Measurements from ENCODE around the gene SNX32.

SNX32 gene

DNA sequence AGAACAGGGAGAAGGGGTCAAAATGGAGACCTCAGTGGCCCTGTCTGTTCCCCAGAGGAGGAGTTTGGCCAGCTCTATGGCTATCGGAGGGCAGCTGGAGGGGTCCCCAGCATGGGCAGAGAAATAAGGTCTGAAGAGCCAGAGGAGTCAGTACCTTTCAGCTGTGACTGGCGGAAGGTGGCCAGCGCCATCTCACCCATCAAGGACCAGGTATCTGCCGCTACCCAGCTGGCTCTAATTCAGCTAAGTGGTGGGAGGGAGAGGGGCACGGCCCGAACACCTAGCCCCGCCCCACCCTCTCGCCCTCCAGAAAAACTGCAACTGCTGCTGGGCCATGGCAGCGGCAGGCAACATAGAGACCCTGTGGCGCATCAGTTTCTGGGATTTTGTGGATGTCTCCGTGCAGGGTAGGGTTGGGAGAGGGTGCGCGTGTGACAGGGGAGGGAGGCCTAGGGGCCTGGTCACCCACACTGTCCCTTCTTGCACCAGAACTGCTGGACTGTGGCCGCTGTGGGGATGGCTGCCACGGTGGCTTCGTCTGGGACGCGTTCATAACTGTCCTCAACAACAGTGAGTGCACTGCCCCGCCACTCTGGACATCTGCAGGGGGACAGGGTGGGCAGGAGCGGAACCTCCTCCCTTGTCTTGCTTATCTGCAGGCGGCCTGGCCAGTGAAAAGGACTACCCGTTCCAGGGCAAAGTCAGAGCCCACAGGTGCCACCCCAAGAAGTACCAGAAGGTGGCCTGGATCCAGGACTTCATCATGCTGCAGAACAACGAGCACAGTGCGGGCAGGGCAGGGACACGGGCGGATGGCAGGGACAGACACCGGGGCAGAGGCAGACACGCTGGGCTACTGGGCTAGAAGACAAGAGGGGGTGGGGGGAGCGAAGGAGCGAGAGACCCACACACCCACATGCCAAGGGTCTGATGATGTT is 48.6 kb downstream of the SNX32 start:
- no peak overlapping the region for H3K4me3 ChIP-seq (ENCODE audit: low read depth in 1 of 2, low read length in 1 of 2)
- peaks cover 18 to 33% of the 10 kb centered on the region in 2 experiments for H3K4me1 ChIP-seq (ENCODE audit: control insufficient read depth in 1 of 2, insufficient read depth in 1 of 2, low read depth in 1 of 2, low read length in 1 of 2)
- H3K27ac ChIP-seq: no peak overlapping the region
- no peaks in the 10 kb centered on the region for H3K27me3 ChIP-seq
- TF ChIP-seq, protein P1, sequence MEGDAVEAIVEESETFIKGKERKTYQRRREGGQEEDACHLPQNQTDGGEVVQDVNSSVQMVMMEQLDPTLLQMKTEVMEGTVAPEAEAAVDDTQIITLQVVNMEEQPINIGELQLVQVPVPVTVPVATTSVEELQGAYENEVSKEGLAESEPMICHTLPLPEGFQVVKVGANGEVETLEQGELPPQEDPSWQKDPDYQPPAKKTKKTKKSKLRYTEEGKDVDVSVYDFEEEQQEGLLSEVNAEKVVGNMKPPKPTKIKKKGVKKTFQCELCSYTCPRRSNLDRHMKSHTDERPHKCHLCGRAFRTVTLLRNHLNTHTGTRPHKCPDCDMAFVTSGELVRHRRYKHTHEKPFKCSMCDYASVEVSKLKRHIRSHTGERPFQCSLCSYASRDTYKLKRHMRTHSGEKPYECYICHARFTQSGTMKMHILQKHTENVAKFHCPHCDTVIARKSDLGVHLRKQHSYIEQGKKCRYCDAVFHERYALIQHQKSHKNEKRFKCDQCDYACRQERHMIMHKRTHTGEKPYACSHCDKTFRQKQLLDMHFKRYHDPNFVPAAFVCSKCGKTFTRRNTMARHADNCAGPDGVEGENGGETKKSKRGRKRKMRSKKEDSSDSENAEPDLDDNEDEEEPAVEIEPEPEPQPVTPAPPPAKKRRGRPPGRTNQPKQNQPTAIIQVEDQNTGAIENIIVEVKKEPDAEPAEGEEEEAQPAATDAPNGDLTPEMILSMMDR (IDR thresholded peaks at IDR 0.05): no peak
- H3K36me3 ChIP-seq: peaks cover 25% of the 10 kb centered on the region
- no peaks in the 10 kb centered on the region for H3K9me3 ChIP-seq

DNA sequence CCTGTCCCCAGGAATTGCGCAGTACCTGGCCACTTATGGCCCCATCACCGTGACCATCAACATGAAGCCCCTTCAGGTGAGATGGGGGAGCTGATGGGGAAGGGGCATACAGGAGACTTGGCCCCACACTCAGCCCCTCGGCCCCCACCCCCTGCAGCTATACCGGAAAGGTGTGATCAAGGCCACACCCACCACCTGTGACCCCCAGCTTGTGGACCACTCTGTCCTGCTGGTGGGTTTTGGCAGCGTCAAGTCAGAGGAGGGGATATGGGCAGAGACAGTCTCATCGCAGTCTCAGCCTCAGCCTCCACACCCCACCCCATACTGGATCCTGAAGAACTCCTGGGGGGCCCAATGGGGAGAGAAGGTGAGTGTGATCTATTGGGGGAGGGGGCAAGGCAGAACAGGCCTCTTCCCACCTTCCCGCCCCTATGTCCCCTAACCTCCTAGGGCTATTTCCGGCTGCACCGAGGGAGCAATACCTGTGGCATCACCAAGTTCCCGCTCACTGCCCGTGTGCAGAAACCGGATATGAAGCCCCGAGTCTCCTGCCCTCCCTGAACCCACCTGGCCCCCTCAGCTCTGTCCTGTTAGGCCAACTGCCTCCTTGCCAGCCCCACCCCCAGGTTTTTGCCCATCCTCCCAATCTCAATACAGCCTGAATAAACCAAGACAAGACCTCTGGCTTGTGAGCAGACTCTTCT is 49.4 kb downstream of the SNX32 start:
- Histone ChIP-seq H3K9me3 (no peaks in the 10 kb centered on the region), H3K4me1 (ENCODE audit: control insufficient read depth in 1 of 2, insufficient read depth in 1 of 2, low read depth in 1 of 2, low read length in 1 of 2) (peaks cover 25 to 41% of the 10 kb centered on the region in 2 experiments), H3K27ac (no peak overlapping the region), H3K27me3 (no peaks in the 10 kb centered on the region), H3K4me3 (ENCODE audit: low read depth in 1 of 2, low read length in 1 of 2) (no peak overlapping the region), H3K36me3 (peaks cover 25% of the 10 kb centered on the region)
- TF ChIP-seq, protein P1 (IDR thresholded peaks at IDR 0.05): no peak

DNA sequence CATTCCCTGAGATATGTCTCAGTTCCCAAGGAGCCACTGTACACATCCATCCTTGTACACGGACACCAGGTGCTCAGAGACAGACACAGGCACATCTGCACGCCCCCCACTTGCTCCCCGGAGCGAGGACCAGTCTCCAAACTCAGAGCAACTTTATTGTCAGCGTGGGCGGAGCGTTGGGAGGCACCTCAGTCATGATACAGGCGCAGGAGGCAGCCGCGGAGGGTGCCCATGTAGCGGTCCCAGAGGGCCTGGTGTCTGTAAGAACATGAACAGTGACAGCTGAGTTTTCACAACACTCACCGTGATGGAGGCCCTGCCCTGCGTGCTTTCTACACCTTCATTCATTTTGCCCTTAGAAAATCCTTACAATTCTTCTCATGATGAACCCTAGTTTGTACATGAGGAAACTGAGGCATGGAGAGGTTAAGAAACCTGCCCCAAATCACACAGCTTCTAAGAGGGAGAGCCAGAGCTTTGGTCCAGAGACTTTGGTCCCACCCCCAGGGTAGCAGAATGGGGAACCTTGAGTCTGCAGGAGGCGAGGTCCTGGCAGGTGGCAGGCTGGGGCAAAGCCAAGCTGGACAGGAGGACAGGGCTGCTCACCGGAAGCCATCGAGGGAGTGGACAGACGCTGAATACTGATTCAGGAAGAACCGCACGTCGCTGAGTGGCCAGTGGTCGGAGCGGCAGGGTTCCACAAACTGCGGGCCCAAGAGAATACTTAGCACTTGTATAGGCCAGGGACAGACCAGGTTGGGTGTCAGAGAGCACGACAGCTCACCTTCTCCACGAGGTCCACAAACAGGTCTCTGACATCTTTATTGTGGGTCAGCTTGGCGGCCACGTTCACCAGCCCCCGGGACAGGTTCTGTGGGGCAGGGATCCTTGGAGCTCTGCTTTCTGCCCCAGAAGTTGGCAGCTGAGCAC is 50.3 kb downstream of the SNX32 start:
- peak overlapping the region; percentile 35 for H3K27ac ChIP-seq
- no peaks in the 10 kb centered on the region for H3K9me3 ChIP-seq
- TF ChIP-seq, protein P1 (IDR thresholded peaks at IDR 0.05): no peak
- no peak overlapping the region for H3K4me3 ChIP-seq (ENCODE audit: low read depth in 1 of 2, low read length in 1 of 2)
- no peaks in the 10 kb centered on the region for H3K27me3 ChIP-seq
- peaks cover 33 to 47% of the 10 kb centered on the region in 2 experiments for H3K4me1 ChIP-seq (ENCODE audit: control insufficient read depth in 1 of 2, insufficient read depth in 1 of 2, low read depth in 1 of 2, low read length in 1 of 2)
- peaks cover 25% of the 10 kb centered on the region for H3K36me3 ChIP-seq

DNA sequence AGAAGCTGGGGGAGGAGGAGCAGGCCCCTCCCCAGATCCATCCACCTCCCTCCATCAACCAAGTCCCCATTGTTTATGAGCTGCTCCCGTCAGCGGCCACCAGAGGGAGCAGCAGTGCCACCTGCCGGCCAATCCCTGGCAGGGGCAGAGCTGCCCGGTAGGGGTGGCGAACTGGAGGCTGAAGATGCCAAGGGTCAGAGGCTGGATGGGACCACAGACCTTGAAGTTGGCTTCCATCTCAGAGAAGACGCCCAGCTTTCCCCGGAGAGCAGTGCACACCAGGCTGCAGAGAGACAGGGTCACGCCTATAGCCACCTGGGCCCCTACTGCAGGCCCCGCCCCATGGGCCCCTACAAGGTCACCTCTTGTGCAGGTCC is 50.9 kb downstream of the SNX32 start:
- Histone ChIP-seq H3K27ac (peak overlapping the region; percentile 35), H3K9me3 (no peaks in the 10 kb centered on the region), H3K27me3 (no peaks in the 10 kb centered on the region), H3K36me3 (peaks cover 25% of the 10 kb centered on the region), H3K4me1 (ENCODE audit: control insufficient read depth in 1 of 2, insufficient read depth in 1 of 2, low read depth in 1 of 2, low read length in 1 of 2) (peaks cover 40 to 51% of the 10 kb centered on the region in 2 experiments), H3K4me3 (ENCODE audit: low read depth in 1 of 2, low read length in 1 of 2) (no peak overlapping the region)
- TF ChIP-seq, protein P1 (IDR thresholded peaks at IDR 0.05): peak; percentile 99

DNA sequence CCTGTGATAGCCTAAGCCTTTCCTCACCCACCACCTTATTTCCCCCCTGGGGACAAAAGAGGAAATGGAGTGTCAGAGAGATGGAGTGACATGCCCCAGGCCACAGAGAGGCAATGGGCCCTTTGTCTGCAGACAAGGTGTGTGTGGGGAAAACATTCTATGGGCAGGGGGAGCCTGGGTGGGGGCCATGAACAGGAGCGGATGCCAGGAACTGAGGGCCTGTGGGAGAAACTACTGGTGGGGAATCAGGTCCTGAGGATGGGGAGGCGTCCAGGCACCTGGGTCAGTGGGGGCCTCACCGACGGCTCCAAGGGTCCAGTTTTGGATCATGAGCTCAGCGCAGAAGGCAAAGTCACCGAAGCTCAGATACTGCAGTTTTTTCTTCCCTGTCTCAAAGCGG is 51.5 kb downstream of the SNX32 start:
- H3K9me3 ChIP-seq: no peaks in the 10 kb centered on the region
- H3K27me3 ChIP-seq: no peaks in the 10 kb centered on the region
- peak overlapping the region; percentile 35 for H3K27ac ChIP-seq
- H3K4me1 ChIP-seq (ENCODE audit: control insufficient read depth in 1 of 2, insufficient read depth in 1 of 2, low read depth in 1 of 2, low read length in 1 of 2): peaks cover 45 to 54% of the 10 kb centered on the region in 2 experiments
- peaks cover 25% of the 10 kb centered on the region for H3K36me3 ChIP-seq
- no peak overlapping the region for H3K4me3 ChIP-seq (ENCODE audit: low read depth in 1 of 2, low read length in 1 of 2)
- TF ChIP-seq, protein P1 (IDR thresholded peaks at IDR 0.05): no peak

Data from neutrophil (primary cell).